SU-DHL-6 (cell line): ENCODE measurements around the gene COPZ1.

Experiments used
- CTCF ChIP-seq: fragments of 200-600 bp; sonication (generic); IDR thresholded peaks from one replicate; pipeline ENCODE4 v1.5.1; 2017; ENCODE audit warnings: antibody characterized with exemption, mild to moderate bottlenecking, low read length, moderate library complexity; ENCODE audit not compliant: insufficient read depth, poor library complexity, severe bottlenecking
- EZH2phosphoT487 ChIP-seq: fragments of 200-600 bp; sonication (generic), shearing (Covaris generic); conservative IDR thresholded peaks from 2 replicates; pipeline ENCODE4 v1.6.1; 2018; ENCODE audit warnings: mild to moderate bottlenecking, antibody characterized with exemption, low read length, moderate library complexity, mixed read lengths

GRCh38 chr12:54378796-54379397, 54.0 kb downstream of the COPZ1 start:
- TF ChIP-seq CTCF (no peak), EZH2phosphoT487 (no peak)
